Endothelial cell of umbilical vein (primary cell): Measurements from ENCODE around the gene LY6G6C. TPM values are rescaled to one million over a fixed set of nuclear protein-coding genes. Genes with fewer than 3 reads are reported as not detected.

Experiments
- BruUV-seq: library from RNA; stranded (reverse); fragments of 400-500 nt; replicated peaks from 2 replicates; lab custom pipeline; 2021; lab: Mats Ljungman, UMichigan
- CTCF ChIA-PET: fragments of 300-600, 350-600 bp; sonication (Branson Sonifier 250); formaldehyde crosslinking; loops from one replicate; lab custom pipeline; 2021; ENCODE audit warnings: antibody characterized with exemption, inconsistent platforms; lab: Charles Lee
- POLR2A ChIA-PET: fragments of 300-600, 350-600 bp; sonication (Branson Sonifier 250); formaldehyde crosslinking; loops from one replicate; lab custom pipeline; 2021; ENCODE audit warnings: antibody characterized with exemption, inconsistent platforms; lab: Charles Lee
- DNase-seq: peaks from one replicate; pipeline ENCODE4 v3.0.0-alpha.2; 2011; ENCODE audit warnings: low read depth, low spot score
- FAIRE-seq: peaks from 2 replicates; lab custom pipeline; 2011; peaks lifted over from hg19 to GRCh38; lab: Jason Lieb, UNC
- H2AFZ ChIP-seq: 2 replicates; pipeline ENCODE4 v1.6.0; 2012; ENCODE audit warnings: low read depth, low read length, control low read depth, inconsistent platforms
- H3K27ac ChIP-seq: 2 replicates; pipeline ENCODE4 v1.5.1; 2011; ENCODE audit warnings: low read depth, mild to moderate bottlenecking, control low read depth, low read length, moderate library complexity; ENCODE audit not compliant: insufficient read depth
- H3K27me3 ChIP-seq, 2 experiments: 2 replicates each; pipeline versions ENCODE4 v1.6.0 to v1.6.1; 2011; ENCODE audit warnings: low read length in 2 of 2, mixed read lengths in 1 of 2; ENCODE audit not compliant: control insufficient read depth in 2 of 2, insufficient read depth in 2 of 2
- H3K36me3 ChIP-seq, 2 experiments: 2 replicates in 1 of 2; 3 replicates in 1 of 2; pipeline ENCODE4 v1.5.1; 2011; ENCODE audit warnings: low read length in 2 of 2, mild to moderate bottlenecking in 1 of 2, moderate library complexity in 1 of 2; ENCODE audit not compliant: control insufficient read depth in 2 of 2, insufficient read depth in 2 of 2; ENCODE audit errors: extremely low read depth in 1 of 2
- H3K4me1 ChIP-seq: 3 replicates; pipeline ENCODE4 v1.5.1; 2011; ENCODE audit warnings: mild to moderate bottlenecking, low read length; ENCODE audit not compliant: control insufficient read depth, insufficient read depth; ENCODE audit errors: extremely low read depth
- H3K4me2 ChIP-seq: 2 replicates; pipeline ENCODE4 v1.6.1; 2011; ENCODE audit warnings: low read length, control low read depth, mixed read lengths; ENCODE audit not compliant: insufficient read depth
- H3K4me3 ChIP-seq, 3 experiments: fragments of 200-600 bp in 1 of 3; sonication (generic), shearing (Covaris generic) in 1 of 3; replicated peaks in 1 of 3; 2 replicates each; pipeline ENCODE4 v1.5.1; 2011 to 2016; ENCODE audit warnings: control low read depth in 3 of 3, low read length in 3 of 3, mild to moderate bottlenecking in 2 of 3, inconsistent platforms in 1 of 3, low read depth in 1 of 3, moderate library complexity in 1 of 3; ENCODE audit not compliant: insufficient read depth in 1 of 3
- H3K79me2 ChIP-seq: 2 replicates; pipeline ENCODE4 v1.6.0; 2012; ENCODE audit warnings: low read length, inconsistent platforms; ENCODE audit not compliant: control insufficient read depth, insufficient read depth
- H3K9ac ChIP-seq: replicated peaks from 2 replicates; pipeline ENCODE3; 2011; ENCODE audit warnings: low read length, control low read depth; ENCODE audit not compliant: insufficient read depth; ENCODE audit errors: extremely low read depth
- H3K9me1 ChIP-seq: replicated peaks from 3 replicates; pipeline ENCODE4 v1.6.0; 2011; ENCODE audit warnings: mild to moderate bottlenecking, low read length; ENCODE audit not compliant: control insufficient read depth, insufficient read depth; ENCODE audit errors: extremely low read depth
- H3K9me3 ChIP-seq: replicated peaks from 2 replicates; pipeline ENCODE4 v1.5.1; 2012; ENCODE audit warnings: low read length, inconsistent platforms; ENCODE audit not compliant: control insufficient read depth, insufficient read depth
- H4K20me1 ChIP-seq: replicated peaks from 2 replicates; pipeline ENCODE3; 2011; ENCODE audit warnings: mild to moderate bottlenecking, low read length; ENCODE audit not compliant: control insufficient read depth, insufficient read depth; ENCODE audit errors: extremely low read depth
- MYC ChIP-seq: IDR thresholded peaks from one replicate; pipeline ENCODE4 v1.6.1; 2011; ENCODE audit warnings: mild to moderate bottlenecking, low read depth, low read length
- POLR2A ChIP-seq: IDR thresholded peaks from 2 replicates; pipeline ENCODE4 v1.6.1; 2012; ENCODE audit warnings: low read depth, mild to moderate bottlenecking, control low read depth, low read length
- POLR2AphosphoS5 ChIP-seq: IDR thresholded peaks from 2 replicates; pipeline ENCODE4 v1.6.1; 2012; ENCODE audit warnings: low read depth, mild to moderate bottlenecking, control low read depth, low read length, moderate library complexity; ENCODE audit not compliant: insufficient read depth
- dilution Hi-C: fragments of 300-500 bp; cut with MboI; formaldehyde crosslinking; loops from one replicate; pipeline ENCODE4 v1.15.0; 2019; ENCODE audit warnings: low sequenced_read_pairs; ENCODE audit not compliant: extremely low pct_ligation_motif_present
- intact Hi-C: fragments of 100-400 bp; cut with micrococcal nuclease; formaldehyde crosslinking; loops from one replicate; pipeline ENCODE4 v1.10.0; 2022
- polyA plus RNA-seq, 4 experiments: library from polyadenylated mRNA; depleted of rRNA in 3 of 4; stranded (reverse) in 3 of 4; unstranded in 1 of 4; fragments of >200 nt; gene quantifications; 2 replicates each; pipeline versions ENCODE4 v1.2.1 to v1.2.3, GENCODE V29; 2011 to 2012; ENCODE audit warnings: missing spikeins in 1 of 4
- total RNA-seq: library from RNA; stranded (reverse); gene quantifications from 2 replicates; pipeline ENCODE4 v1.2.3, GENCODE V29; 2021
- TF ChIP-seq, protein P1 (sequence below): IDR thresholded peaks from 2 replicates; pipeline ENCODE4 v1.6.1; 2011; ENCODE audit not compliant: insufficient read depth, insufficient read length
- TF ChIP-seq, protein P2 (sequence below), 2 donors: IDR thresholded peaks; 1 replicate in 1 of 2; 2 replicates in 1 of 2; pipeline ENCODE4 v1.5.1; 2011; ENCODE audit warnings: low read length in 2 of 2, mild to moderate bottlenecking in 2 of 2, moderate library complexity in 2 of 2, control low read depth in 1 of 2, inconsistent platforms in 1 of 2, low read depth in 1 of 2; ENCODE audit not compliant: insufficient read depth in 1 of 2; ENCODE audit errors: extremely low read depth in 1 of 2

The LY6G6C gene
- total and polyA plus RNA-seq, 2 donors (not counting 3 experiments of a cell fraction or from before 2014, with no cell fraction given), result 0.33 TPM; not detected in 1

GRCh38 chr6:31681135-31681671, 40.3 kb downstream of the LY6G6C start:
- Histone ChIP-seq H3K9ac (peak overlapping the region; percentile 30), H3K4me1 (peaks cover 8% of the 10 kb centered on the region), H2AFZ (peak overlapping the region; percentile 94), H3K9me1 (no peaks in the 10 kb centered on the region), H3K4me2 (peak overlapping the region; percentile 65), H4K20me1 (no peaks in the 10 kb centered on the region), H3K4me3 (peak overlapping the region; percentile 18 to 59 (median 47)), H3K9me3 (no peaks in the 10 kb centered on the region), H3K36me3 (peaks cover 0 to under 1% of the 10 kb centered on the region in 2 experiments), H3K27me3 (no peaks in the 10 kb centered on the region), H3K79me2 (no peaks in the 10 kb centered on the region), H3K27ac (peak overlapping the region; percentile 18)
- POLR2A ChIA-PET, result interaction anchor here (0.6 kb wide), 1 partner anchor 56 kb away, joined by 3 read pairs; no protein-coding TSS in a partner anchor
- dilution Hi-C loops, result no loop called here
- TF ChIP-seq, protein P1, sequence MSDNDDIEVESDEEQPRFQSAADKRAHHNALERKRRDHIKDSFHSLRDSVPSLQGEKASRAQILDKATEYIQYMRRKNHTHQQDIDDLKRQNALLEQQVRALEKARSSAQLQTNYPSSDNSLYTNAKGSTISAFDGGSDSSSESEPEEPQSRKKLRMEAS, result no peak
- TF ChIP-seq POLR2A (peak; percentile 68), POLR2AphosphoS5 (peak; percentile 54), MYC (no peak)
- TF ChIP-seq, protein P2, sequence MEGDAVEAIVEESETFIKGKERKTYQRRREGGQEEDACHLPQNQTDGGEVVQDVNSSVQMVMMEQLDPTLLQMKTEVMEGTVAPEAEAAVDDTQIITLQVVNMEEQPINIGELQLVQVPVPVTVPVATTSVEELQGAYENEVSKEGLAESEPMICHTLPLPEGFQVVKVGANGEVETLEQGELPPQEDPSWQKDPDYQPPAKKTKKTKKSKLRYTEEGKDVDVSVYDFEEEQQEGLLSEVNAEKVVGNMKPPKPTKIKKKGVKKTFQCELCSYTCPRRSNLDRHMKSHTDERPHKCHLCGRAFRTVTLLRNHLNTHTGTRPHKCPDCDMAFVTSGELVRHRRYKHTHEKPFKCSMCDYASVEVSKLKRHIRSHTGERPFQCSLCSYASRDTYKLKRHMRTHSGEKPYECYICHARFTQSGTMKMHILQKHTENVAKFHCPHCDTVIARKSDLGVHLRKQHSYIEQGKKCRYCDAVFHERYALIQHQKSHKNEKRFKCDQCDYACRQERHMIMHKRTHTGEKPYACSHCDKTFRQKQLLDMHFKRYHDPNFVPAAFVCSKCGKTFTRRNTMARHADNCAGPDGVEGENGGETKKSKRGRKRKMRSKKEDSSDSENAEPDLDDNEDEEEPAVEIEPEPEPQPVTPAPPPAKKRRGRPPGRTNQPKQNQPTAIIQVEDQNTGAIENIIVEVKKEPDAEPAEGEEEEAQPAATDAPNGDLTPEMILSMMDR (IDR thresholded peaks at IDR 0.05; ENCODE audit: extremely low read depth in 1 of 2, insufficient read depth in 1 of 2, low read depth in 1 of 2, low read length in 2 of 2), result peak in 1 of 2 donors; percentile 31
- FAIRE-seq (no peak), DNase-seq (peak; percentile 26)
- BruUV-seq, result TSS peak; percentile 57
- CTCF ChIA-PET, result interaction anchor here (0.6 to 3.5 kb wide), 15 partner anchors 8 to 271 kb away, joined by 3 to 44 read pairs (median 6); partner anchors contain the start of genes ABHD16A, DDAH2, HSPA1B and MSH5
- intact Hi-C loops, result loop anchor here (1.0 to 2.0 kb wide), 3 partner anchors 14 to 208 kb away; partner anchors contain the start of genes ABHD16A and CSNK2B
